Psoas muscle (tissue), 8 donors: ENCODE measurements around the gene GIGYF2. TPM values are rescaled to one million over a fixed set of nuclear protein-coding genes. Genes with fewer than 3 reads are reported as not detected.

ENCODE experiments used
- ATAC-seq, 4 donors: fragments of 200-7000 bp; cut with Tn5 transposase; one replicate each; pipeline ENCODE4 v1.9.1; 2020; ENCODE audit warnings: moderate library complexity in 3 of 4, mild to moderate bottlenecking in 2 of 4
- DNase-seq, 2 donors: peaks; one replicate each; pipeline ENCODE4 v3.0.0-alpha.2; 2020
- H3K27ac ChIP-seq: fragments of 200-600 bp; one replicate; pipeline ENCODE4 v1.8.0; 2022
- H3K27me3 ChIP-seq, 3 donors: fragments of 200-600 bp in 1 of 3; one replicate each; pipeline versions ENCODE4 v1.6.1 to v1.8.0; 2013 to 2022; ENCODE audit warnings: low read length in 2 of 3, mild to moderate bottlenecking in 2 of 3, moderate library complexity in 1 of 3; ENCODE audit not compliant: insufficient read depth in 3 of 3
- H3K36me3 ChIP-seq, 2 donors: fragments of 200-600 bp in 1 of 2; one replicate each; pipeline versions ENCODE4 v1.6.1 to v1.8.0; 2013 to 2022; ENCODE audit warnings: low read depth in 1 of 2, mild to moderate bottlenecking in 1 of 2, moderate library complexity in 1 of 2; ENCODE audit not compliant: insufficient read depth in 1 of 2
- H3K4me1 ChIP-seq: fragments of 200-600 bp; one replicate; pipeline ENCODE4 v1.8.0; 2022
- H3K4me3 ChIP-seq: fragments of 200-600 bp; one replicate; pipeline ENCODE4 v1.8.0; 2022; ENCODE audit warnings: mild to moderate bottlenecking
- H3K9me3 ChIP-seq: fragments of 200-600 bp; one replicate; pipeline ENCODE4 v1.8.0; 2022
- CTCF ChIP-seq: fragments of 200-600 bp; IDR thresholded peaks from one replicate; pipeline ENCODE4 v1.8.0; 2022; ENCODE audit warnings: antibody characterized with exemption
- WGBS, 3 donors: extraction: QIAGEN DNeasy Blood & Tissue Kit; methylation state at CpG; one replicate each; pipeline versions ENCODE4 v1.1.6 to v1.1.7; 2013; 5-methylcytosine and 5-hydroxymethylcytosine counted together
- intact Hi-C, 2 donors: fragments of 100-400 bp; cut with DNase I; formaldehyde crosslinking; loops; one replicate each; pipeline versions ENCODE4 v1.11.0 to v1.14.2; 2022
- polyA plus RNA-seq, 3 donors: library from polyadenylated mRNA; stranded (reverse); fragments of 200-250 nt; gene quantifications; one replicate each; pipeline ENCODE4 v1.2.3, GENCODE V29; 2013
- total RNA-seq, 4 donors: library from RNA; stranded (reverse); fragmentation: NEBNext Ultra II Directional in 2 of 4; extraction: Animal tissue kit (Norgen Biotek cat#: 25700) in 2 of 4; gene quantifications; one replicate each; pipeline versions ENCODE4 v1.2.1 to v1.2.4, GENCODE V29; 2021 to 2023
- donor health status: healthy with polysubstance abuse.
- donor health status: DM: no; HTN: no; CAD: no; lungs with moderate emphysema.
- donor health status: Bipolar disorder and iron deficiency.
- donor health status: healthy.
- donor health status: DM: yes; HTN: yes; CAD: no.
- donor health status: DM: no; HTN: no; CAD: no.
- donor health status: DM: no; HTN: no; CAD: no.
- donor health status: DM: yes; HTN: yes; CAD: no.

Gene GIGYF2
- total and polyA plus RNA-seq, 7 donors: 13.8 to 72.6 (median 64.3) TPM

GRCh38 chr2:232728785-232729184 is 31.7 kb downstream of the GIGYF2 start:
- intact Hi-C loops: no loop called here
- peaks cover 6% of the 10 kb centered on the region for H3K4me1 ChIP-seq
- no peaks in the 10 kb centered on the region for H3K9me3 ChIP-seq
- no peak for TF ChIP-seq CTCF
- H3K27ac ChIP-seq: no peak overlapping the region
- DNase-seq (no peak), ATAC-seq (no peak)
- H3K27me3 ChIP-seq: no peaks in the 10 kb centered on the region
- peaks cover 2 to 68% of the 10 kb centered on the region in 2 donors for H3K36me3 ChIP-seq
- WGBS, 3 donors: 96 to 98% (median 96%) methylated on average over 3 of the region's 3 CpGs
- H3K4me3 ChIP-seq: no peak overlapping the region

DNA sequence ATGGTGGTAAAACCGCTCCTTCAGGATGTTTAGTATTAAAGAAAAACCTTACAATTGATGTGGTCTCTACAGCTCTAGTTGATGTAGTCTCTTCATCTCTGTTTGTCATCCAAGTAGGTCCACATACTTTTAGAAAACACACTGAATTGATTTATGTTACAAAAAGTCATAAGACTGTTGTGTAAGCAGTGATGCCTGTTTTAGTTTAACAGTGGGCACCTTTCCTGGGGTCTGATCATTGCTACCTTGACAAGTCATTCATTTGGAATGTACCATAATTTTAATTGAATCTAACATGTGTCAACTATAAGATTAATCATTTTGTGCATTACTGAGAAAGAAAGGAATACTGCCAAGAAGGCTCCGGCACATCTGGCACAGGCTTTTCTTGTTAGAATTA is 34.3 kb downstream of the GIGYF2 start:
- intact Hi-C loops: no loop called here
- 62 to 83% (median 67%) methylated on average over 2 of the region's 2 CpGs for WGBS, 3 donors
- H3K27ac ChIP-seq: no peak overlapping the region
- peaks cover 6% of the 10 kb centered on the region for H3K4me1 ChIP-seq
- no peak for DNase-seq
- H3K4me3 ChIP-seq: no peak overlapping the region
- no peaks in the 10 kb centered on the region for H3K9me3 ChIP-seq
- peaks cover 2 to 66% of the 10 kb centered on the region in 2 donors for H3K36me3 ChIP-seq
- no peak for TF ChIP-seq CTCF
- ATAC-seq: no peak
- no peaks in the 10 kb centered on the region for H3K27me3 ChIP-seq

GRCh38 chr2:232741294-232741693 is 44.2 kb downstream of the GIGYF2 start:
- no peaks in the 10 kb centered on the region for H3K4me1 ChIP-seq
- DNase-seq (no peak), ATAC-seq (no peak)
- WGBS, 3 donors: 87 to 88% (median 88%) methylated on average over 4 of the region's 4 CpGs
- no peaks in the 10 kb centered on the region for H3K9me3 ChIP-seq
- no peak for TF ChIP-seq CTCF
- H3K27ac ChIP-seq: no peak overlapping the region
- H3K27me3 ChIP-seq: no peaks in the 10 kb centered on the region
- H3K4me3 ChIP-seq: no peak overlapping the region
- H3K36me3 ChIP-seq: peaks cover 0 to 49% of the 10 kb centered on the region in 2 donors
- intact Hi-C loops: no loop called here

DNA sequence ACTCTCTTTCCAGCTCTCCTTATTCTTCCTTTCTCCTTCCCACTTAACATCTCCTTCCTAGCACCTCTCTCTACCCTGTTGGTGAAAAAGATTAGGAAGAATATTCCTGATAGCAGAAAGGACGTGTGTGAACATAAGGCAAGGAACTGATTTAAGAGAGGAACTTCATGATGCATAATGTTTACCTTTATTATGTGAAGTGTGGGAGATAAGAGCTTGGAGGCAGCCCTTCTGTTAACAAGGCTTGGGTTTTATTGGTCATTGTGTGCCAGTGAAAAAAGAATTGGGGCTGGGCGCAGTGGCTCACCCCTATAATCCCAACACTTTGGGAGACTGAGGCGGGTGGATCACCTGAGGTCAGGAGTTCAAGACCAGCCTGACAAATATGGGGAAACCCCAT is 44.8 kb downstream of the GIGYF2 start:
- Histone ChIP-seq H3K27me3 (no peaks in the 10 kb centered on the region), H3K9me3 (no peaks in the 10 kb centered on the region), H3K36me3 (peaks cover 0 to 42% of the 10 kb centered on the region in 2 donors), H3K27ac (no peak overlapping the region), H3K4me3 (no peak overlapping the region), H3K4me1 (no peaks in the 10 kb centered on the region)
- DNase-seq: no peak
- no peak for ATAC-seq
- WGBS, 3 donors: 96 to 97% (median 97%) methylated on average over 3 of the region's 3 CpGs
- TF ChIP-seq CTCF: no peak
- intact Hi-C loops: no loop called here

DNA sequence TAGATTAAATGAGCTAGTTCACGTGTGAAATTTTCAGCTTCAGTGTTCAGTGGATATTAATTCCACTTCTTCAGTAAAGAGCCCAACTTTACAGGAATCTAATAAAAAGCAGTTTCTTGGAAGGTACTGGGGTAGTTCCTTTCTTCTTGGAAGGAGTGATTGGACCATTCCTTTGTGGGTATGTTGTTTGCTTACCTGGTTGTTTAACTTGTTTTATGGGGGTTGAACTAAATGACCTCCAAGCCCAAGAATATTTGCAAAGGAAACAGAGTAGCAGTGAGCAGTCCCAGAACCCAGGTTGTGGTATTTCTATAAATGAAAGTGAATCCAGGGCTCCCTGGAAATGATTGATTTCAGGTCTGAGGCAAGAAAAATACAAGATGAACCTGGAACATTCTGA is 47.8 kb downstream of the GIGYF2 start:
- Histone ChIP-seq H3K9me3 (no peaks in the 10 kb centered on the region), H3K27ac (no peak overlapping the region), H3K27me3 (no peaks in the 10 kb centered on the region), H3K4me1 (no peaks in the 10 kb centered on the region), H3K4me3 (no peak overlapping the region), H3K36me3 (peaks cover 0 to 51% of the 10 kb centered on the region in 2 donors)
- ATAC-seq (no peak), DNase-seq (no peak)
- intact Hi-C loops: no loop called here
- no peak for TF ChIP-seq CTCF
- 91 to 98% (median 91%) methylated on average over 1 of the region's 1 CpG for WGBS, 3 donors
